ENCODE data around the gene MBTD1.
"Not testable (repeated sequence)": the region's sequence is repeated elsewhere in the genome, so short reads cannot be mapped to it uniquely, and the experiment has no call there.

MBTD1 gene

GRCh38 chr17:51255673-51256072, 4.2 kb downstream of the MBTD1 start:
- DNase-seq (ENCODE audit: low read depth in 2 of 2), result no peak

- no peak for DNase-seq (ENCODE audit: low read depth in 2 of 2)
These were observed 8.8 kb downstream of the MBTD1 start for GRCh38 chr17:51251010-51251409.

GRCh38 chr17:51250314-51250840, 9.5 kb downstream of the MBTD1 start:
- DNase-seq (ENCODE audit: low read depth in 2 of 2), result no peak

GRCh38 chr17:51245535-51245934, 14.3 kb downstream of the MBTD1 start:
- DNase-seq (ENCODE audit: low read depth in 2 of 2), result no peak

GRCh38 chr17:51244041-51244440, 15.8 kb downstream of the MBTD1 start:
- DNase-seq (ENCODE audit: low read depth in 2 of 2), result no peak

- no peak for DNase-seq (ENCODE audit: low read depth in 2 of 2)
These were observed 19.6 kb downstream of the MBTD1 start for GRCh38 chr17:51240275-51240674.

GRCh38 chr17:51238255-51238887, 21.5 kb downstream of the MBTD1 start:
- no peak for DNase-seq (ENCODE audit: low read depth in 2 of 2)

- no peak for DNase-seq (ENCODE audit: low read depth in 2 of 2)
These were observed 25.7 kb downstream of the MBTD1 start for GRCh38 chr17:51234162-51234561.

- DNase-seq (ENCODE audit: low read depth in 2 of 2), result no peak
These were observed 27.9 kb downstream of the MBTD1 start for GRCh38 chr17:51231999-51232398.

- DNase-seq (ENCODE audit: low read depth in 2 of 2), result no peak
These were observed 29.5 kb downstream of the MBTD1 start for GRCh38 chr17:51230306-51230705.

GRCh38 chr17:51229889-51230288, 30.0 kb downstream of the MBTD1 start:
- DNase-seq (ENCODE audit: low read depth in 2 of 2), result no peak

GRCh38 chr17:51228161-51228560, 31.7 kb downstream of the MBTD1 start:
- DNase-seq (ENCODE audit: low read depth in 2 of 2), result no peak

GRCh38 chr17:51225523-51225922, 34.3 kb downstream of the MBTD1 start:
- not testable (repeated sequence) for DNase-seq (ENCODE audit: low read depth in 2 of 2)

GRCh38 chr17:51224402-51225262, 35.2 kb downstream of the MBTD1 start:
- DNase-seq (ENCODE audit: low read depth in 2 of 2), result no peak

- no peak for DNase-seq (ENCODE audit: low read depth in 2 of 2)
These were observed 38.5 kb downstream of the MBTD1 start for GRCh38 chr17:51221322-51221721.

- DNase-seq (ENCODE audit: low read depth in 2 of 2), result no peak
These were observed 41.9 kb downstream of the MBTD1 start for GRCh38 chr17:51217946-51218345.

- no peak for DNase-seq (ENCODE audit: low read depth in 2 of 2)
These were observed 44.9 kb downstream of the MBTD1 start for GRCh38 chr17:51214920-51215319.

- no peak for DNase-seq (ENCODE audit: low read depth in 2 of 2)
These were observed 56.0 kb downstream of the MBTD1 start for GRCh38 chr17:51203838-51204237.

- no peak for DNase-seq (ENCODE audit: low read depth in 2 of 2)
These were observed 59.0 kb downstream of the MBTD1 start for GRCh38 chr17:51200846-51201245.

GRCh38 chr17:51200295-51200694, 59.6 kb downstream of the MBTD1 start:
- no peak for DNase-seq (ENCODE audit: low read depth in 2 of 2)

- DNase-seq (ENCODE audit: low read depth in 2 of 2), result no peak
These were observed 62.1 kb downstream of the MBTD1 start for GRCh38 chr17:51197754-51198153.

- no peak for DNase-seq (ENCODE audit: low read depth in 2 of 2)
These were observed 68.0 kb downstream of the MBTD1 start for GRCh38 chr17:51191895-51192294.

- no peak for DNase-seq (ENCODE audit: low read depth in 2 of 2)
These were observed 70.2 kb downstream of the MBTD1 start for GRCh38 chr17:51189628-51190027.
